Measurements from ENCODE around the gene PFDN1. TPM values are rescaled to one million over a fixed set of nuclear protein-coding genes. Genes with fewer than 3 reads are reported as not detected.
A peak's percentile ranks its signal among the peaks of the same experiment; 100 is the strongest.

The PFDN1 gene
- total RNA-seq, 2 donors from 2014 or later, result 40.1 to 64.1 TPM

DNA sequence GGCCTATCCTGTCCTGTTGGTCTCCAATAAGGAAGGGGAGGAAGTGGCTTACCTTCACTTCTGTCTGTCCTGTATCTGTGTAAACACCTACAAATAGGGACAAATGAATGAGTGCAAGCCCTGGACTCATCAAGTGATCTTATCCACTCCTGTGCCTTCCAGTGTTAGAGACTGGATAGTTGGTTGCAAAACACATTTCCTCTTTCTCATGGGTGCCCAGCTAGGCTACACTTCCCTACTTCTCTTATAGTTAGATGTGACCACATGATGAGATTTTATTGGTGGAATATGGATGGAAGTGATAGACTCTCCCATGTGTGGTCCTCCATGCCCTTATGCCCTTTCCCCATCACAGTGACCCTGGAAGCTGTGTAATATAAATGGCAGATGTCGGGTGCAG, 16.9 kb upstream of the PFDN1 start:
- Mint-ChIP-seq H3K9me3 (peaks cover 5% of the 10 kb centered on the region), H3K27me3 (no peaks in the 10 kb centered on the region), H3K27ac (no peak overlapping the region), H3K4me3 (no peak overlapping the region), H3K4me1 (peaks cover 12% of the 10 kb centered on the region), H3K36me3 (ENCODE audit: low read depth) (no peaks in the 10 kb centered on the region)
- no peak for ATAC-seq (replicated peaks)

DNA sequence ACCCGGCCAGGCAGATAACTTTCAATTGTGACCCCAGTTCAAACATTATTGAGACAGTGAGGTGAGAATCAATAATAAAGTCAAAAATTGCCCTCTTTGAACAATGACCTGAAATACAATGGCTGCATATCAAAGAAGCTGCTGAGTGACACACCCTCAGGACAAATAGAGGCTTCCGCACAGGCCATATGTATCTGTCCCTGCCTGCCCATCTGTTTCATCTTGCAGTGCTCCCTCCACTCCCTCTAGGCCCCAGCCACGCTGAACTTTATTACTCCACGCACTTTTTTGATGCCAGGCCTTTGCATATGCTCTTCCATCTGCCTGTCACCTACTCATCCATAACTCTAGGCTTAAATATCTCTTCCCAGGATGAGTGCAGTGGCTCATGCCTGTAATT, 15.9 kb upstream of the PFDN1 start:
- H3K27ac Mint-ChIP-seq, result no peak overlapping the region
- H3K36me3 Mint-ChIP-seq (ENCODE audit: low read depth), result no peaks in the 10 kb centered on the region
- H3K27me3 Mint-ChIP-seq, result no peaks in the 10 kb centered on the region
- no peak overlapping the region for H3K4me3 Mint-ChIP-seq
- peaks cover 5% of the 10 kb centered on the region for H3K9me3 Mint-ChIP-seq
- H3K4me1 Mint-ChIP-seq, result peaks cover 9% of the 10 kb centered on the region
- no peak for ATAC-seq (replicated peaks)

DNA sequence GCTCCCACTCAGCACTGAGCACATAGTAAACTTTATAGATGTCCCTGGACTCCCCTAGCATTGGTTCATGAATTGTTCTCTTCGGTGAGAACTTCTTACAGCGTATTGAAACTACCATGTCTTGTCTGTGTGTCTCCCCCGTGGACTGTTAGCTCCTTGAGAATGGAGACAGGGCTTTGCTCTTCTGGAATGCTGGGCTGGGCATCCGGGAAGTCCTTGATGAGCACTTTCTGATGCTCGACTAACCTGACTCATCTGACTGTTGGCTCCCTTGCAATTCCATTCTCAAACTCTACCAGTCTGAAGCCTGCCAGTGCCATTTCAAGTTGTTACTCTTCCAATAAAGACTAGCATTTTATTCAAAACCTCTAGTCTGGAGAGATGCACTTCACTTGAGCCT, 15.0 kb upstream of the PFDN1 start:
- Mint-ChIP-seq H3K36me3 (ENCODE audit: low read depth) (no peaks in the 10 kb centered on the region), H3K27me3 (no peaks in the 10 kb centered on the region), H3K4me1 (peaks cover 9% of the 10 kb centered on the region), H3K4me3 (no peak overlapping the region), H3K27ac (no peak overlapping the region), H3K9me3 (peaks cover 5% of the 10 kb centered on the region)
- ATAC-seq (replicated peaks), result no peak

DNA sequence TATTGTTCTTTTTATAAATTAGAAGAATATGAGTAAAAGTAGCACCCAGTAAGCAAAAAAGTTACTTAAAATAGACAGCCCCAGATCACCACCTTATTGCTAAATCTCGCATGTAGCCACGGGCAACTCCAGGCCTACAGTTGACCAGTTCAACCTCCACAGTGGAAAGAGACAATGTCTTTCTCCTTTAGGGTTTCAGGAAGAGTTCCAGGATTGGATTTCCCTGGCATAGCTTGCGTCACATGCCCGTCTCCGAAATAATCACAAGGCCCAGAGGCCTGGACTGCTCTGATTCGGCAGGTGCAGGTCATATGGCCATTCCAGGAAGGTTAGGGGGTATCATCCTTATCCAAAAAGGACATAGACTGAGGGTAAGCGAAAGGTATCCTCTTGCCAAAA, 9.9 kb upstream of the PFDN1 start:
- Mint-ChIP-seq H3K4me1 (no peaks in the 10 kb centered on the region), H3K4me3 (no peak overlapping the region), H3K36me3 (ENCODE audit: low read depth) (no peaks in the 10 kb centered on the region), H3K27ac (no peak overlapping the region), H3K9me3 (no peaks in the 10 kb centered on the region), H3K27me3 (peaks cover 7% of the 10 kb centered on the region)
- ATAC-seq (replicated peaks), result no peak

DNA sequence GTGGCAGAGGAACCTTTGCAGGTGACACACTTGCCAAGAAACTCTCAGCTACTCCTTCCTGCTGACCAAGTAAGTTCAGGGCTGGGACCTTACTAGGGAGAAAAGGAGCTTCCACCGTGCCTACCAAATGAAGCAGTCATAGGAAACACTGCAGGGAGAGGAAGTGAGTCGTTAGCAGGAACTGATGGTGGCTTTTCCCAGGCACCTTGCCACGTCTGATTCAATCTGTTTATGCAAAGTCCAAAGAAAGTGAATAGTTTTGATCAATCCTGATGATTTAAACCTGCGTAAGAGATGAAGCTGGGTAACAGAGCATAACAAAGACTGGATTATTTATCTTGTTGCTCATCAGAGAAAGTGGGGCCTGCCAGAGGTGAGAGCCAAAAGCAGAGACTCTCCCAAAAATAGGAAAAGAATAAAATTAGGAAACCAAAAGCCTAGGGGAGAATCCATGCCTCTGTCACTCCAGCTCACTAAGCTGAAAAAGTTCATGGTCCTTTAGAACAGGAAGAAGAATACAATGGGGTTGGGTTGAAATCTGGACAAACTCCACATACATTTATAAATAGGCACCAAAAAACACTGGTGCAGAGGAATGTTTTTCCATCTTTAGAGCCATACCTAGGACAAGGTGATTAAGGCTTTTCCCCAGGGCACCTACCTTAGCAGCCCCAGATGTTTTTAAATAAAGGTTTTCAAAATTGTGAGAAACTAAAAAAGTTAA, 9.3 kb upstream of the PFDN1 start:
- Mint-ChIP-seq H3K27ac (no peak overlapping the region), H3K9me3 (no peaks in the 10 kb centered on the region), H3K4me1 (no peaks in the 10 kb centered on the region), H3K27me3 (peaks cover 7% of the 10 kb centered on the region), H3K36me3 (ENCODE audit: low read depth) (no peaks in the 10 kb centered on the region), H3K4me3 (no peak overlapping the region)
- ATAC-seq (replicated peaks), result peak; percentile 23

DNA sequence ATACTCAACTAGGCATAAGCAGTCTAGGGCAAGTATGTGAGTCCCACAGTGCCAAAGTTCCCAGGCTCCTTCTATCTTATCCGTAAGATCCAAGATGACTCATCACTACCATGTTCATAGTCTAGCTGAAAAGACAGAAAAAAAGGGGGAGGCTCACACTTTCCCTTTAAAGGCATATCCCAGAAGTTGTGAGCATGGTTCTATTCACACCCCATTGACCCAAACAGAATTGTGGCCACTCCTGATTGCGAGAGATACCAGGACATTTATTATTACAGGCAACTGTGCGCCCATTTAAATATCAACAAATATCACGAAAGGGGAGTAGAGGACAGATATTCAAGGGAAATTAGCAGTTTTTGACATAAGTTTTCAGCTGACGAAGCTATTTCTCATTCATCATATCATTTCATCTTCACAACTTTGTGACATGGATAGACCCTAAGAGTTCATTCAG, 8.1 kb upstream of the PFDN1 start:
- no peaks in the 10 kb centered on the region for H3K36me3 Mint-ChIP-seq (ENCODE audit: low read depth)
- H3K27me3 Mint-ChIP-seq, result peaks cover 11% of the 10 kb centered on the region
- no peaks in the 10 kb centered on the region for H3K9me3 Mint-ChIP-seq
- H3K4me3 Mint-ChIP-seq, result no peak overlapping the region
- no peak for ATAC-seq (replicated peaks)
- H3K4me1 Mint-ChIP-seq, result no peaks in the 10 kb centered on the region
- H3K27ac Mint-ChIP-seq, result no peak overlapping the region

DNA sequence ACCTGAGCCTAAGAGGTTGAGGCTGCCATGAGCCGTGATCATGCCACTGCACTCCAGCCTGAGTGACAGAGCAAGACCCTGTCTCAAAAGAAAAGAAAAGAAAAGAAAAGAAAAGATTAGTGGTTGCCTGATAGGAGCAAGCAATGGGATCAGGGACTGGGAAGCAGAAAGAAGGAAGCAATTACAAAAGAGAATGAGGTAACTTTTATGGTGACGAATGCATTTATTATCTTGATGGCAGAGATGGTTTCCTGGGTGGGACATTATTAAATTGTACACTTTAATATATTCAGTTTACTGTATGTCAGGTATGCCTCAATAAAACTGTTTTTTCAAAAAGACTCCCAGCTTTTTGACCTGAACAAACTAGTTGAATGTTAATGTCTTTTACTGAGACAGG, 7.5 kb upstream of the PFDN1 start:
- no peaks in the 10 kb centered on the region for H3K9me3 Mint-ChIP-seq
- H3K4me3 Mint-ChIP-seq, result no peak overlapping the region
- H3K27ac Mint-ChIP-seq, result no peak overlapping the region
- no peaks in the 10 kb centered on the region for H3K4me1 Mint-ChIP-seq
- H3K27me3 Mint-ChIP-seq, result peaks cover 12% of the 10 kb centered on the region
- no peak for ATAC-seq (replicated peaks)
- H3K36me3 Mint-ChIP-seq (ENCODE audit: low read depth), result no peaks in the 10 kb centered on the region

DNA sequence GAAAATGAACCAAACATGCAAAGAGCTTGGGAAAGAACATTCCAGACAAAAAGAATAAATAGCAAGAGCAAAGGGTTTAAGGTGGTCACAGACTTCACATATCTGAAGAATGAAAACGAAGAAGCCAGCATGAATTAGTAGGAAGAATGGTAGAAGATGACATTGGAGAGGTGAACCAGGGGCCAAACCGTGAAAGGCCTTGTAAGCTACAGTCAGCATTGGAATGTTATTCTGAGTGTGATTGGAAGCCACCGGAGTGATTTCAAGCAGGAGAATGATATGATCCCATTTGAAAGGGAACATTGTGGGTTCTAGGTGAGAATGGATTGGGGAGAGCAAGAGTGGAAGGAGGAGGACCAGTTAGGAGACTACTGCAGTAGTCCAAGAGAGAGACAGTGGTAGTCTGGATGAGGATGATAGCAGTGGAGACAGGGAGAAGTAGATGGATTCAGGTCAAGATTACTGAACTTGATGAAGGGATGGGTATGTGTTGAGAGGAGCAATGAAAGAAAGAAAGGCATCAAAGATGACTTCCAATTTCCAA, 6.9 kb upstream of the PFDN1 start:
- H3K4me1 Mint-ChIP-seq, result no peaks in the 10 kb centered on the region
- H3K9me3 Mint-ChIP-seq, result no peaks in the 10 kb centered on the region
- no peak overlapping the region for H3K4me3 Mint-ChIP-seq
- no peaks in the 10 kb centered on the region for H3K36me3 Mint-ChIP-seq (ENCODE audit: low read depth)
- peaks cover 12% of the 10 kb centered on the region for H3K27me3 Mint-ChIP-seq
- H3K27ac Mint-ChIP-seq, result no peak overlapping the region
- ATAC-seq (replicated peaks), result no peak

DNA sequence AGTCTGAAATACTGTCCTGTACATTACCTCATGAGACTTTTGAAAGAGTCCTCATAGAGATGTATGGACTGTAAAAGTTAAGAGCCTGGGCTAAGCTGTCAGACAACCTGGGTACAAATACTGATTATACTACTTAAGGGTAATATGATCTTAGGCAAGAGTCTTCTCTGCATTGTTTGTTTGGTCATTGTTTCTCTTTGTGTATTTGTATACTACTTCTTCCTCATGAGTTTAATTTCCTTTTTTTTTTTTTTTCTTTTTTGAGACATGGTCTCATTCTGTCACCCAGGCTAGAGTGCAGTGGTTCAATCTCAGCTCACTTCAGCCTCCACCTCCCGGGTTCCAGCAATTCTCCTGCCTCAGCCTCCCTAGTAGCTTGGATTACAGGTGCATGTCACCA, 2.6 kb upstream of the PFDN1 start:
- Mint-ChIP-seq H3K9me3 (no peaks in the 10 kb centered on the region), H3K4me1 (peaks cover 4% of the 10 kb centered on the region), H3K4me3 (no peak overlapping the region), H3K27ac (no peak overlapping the region), H3K36me3 (ENCODE audit: low read depth) (peaks cover 2% of the 10 kb centered on the region), H3K27me3 (peaks cover 12% of the 10 kb centered on the region)
- ATAC-seq (replicated peaks), result no peak

DNA sequence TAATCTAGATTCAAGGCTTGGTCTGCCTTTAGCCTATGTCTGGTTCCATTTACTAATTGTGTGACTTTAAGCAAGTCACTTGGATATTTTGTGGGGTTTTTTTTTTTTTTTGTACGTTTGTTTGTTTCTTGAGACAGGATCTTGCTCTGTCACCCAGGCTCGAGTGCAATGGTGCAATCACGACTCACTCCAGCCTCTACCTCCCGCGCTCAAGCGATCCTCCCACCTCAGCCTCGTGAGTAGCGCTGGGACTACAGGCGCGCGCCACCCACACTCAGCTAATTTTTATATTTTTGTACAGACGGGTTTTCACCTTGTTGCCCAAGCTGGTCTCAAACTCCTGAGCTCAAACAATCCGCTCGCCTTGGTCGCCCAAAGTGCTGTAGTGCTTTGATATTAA, 1.1 kb upstream of the PFDN1 start:
- no peak overlapping the region for H3K27ac Mint-ChIP-seq
- peak overlapping the region; percentile 34 for H3K4me3 Mint-ChIP-seq
- no peak for ATAC-seq (replicated peaks)
- H3K9me3 Mint-ChIP-seq, result no peaks in the 10 kb centered on the region
- H3K27me3 Mint-ChIP-seq, result peaks cover 6% of the 10 kb centered on the region
- H3K36me3 Mint-ChIP-seq (ENCODE audit: low read depth), result peaks cover 17% of the 10 kb centered on the region
- H3K4me1 Mint-ChIP-seq, result peaks cover 4% of the 10 kb centered on the region

DNA sequence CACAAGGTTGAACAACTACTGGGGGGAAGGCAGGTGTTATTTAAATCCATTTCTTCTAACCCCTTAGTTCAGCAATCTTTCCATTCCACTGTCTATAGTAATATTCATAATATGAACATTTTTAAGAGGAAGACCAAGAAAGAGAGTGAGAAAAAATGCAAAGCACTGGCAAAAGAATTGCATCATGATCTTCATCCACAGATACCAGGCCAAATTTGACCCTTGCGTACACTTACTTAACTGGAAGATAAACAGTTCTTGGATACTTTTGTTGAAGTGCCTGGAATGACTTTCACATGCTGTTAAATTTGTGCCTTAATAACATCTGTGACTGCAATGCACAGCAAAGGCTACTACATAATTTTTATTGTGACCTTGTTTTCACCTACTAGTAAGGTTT, 1.8 kb downstream of the PFDN1 start:
- peaks cover 2% of the 10 kb centered on the region for H3K27me3 Mint-ChIP-seq
- H3K36me3 Mint-ChIP-seq (ENCODE audit: low read depth), result peaks cover 45% of the 10 kb centered on the region
- ATAC-seq (replicated peaks), result no peak
- peaks cover 19% of the 10 kb centered on the region for H3K4me1 Mint-ChIP-seq
- no peaks in the 10 kb centered on the region for H3K9me3 Mint-ChIP-seq
- no peak overlapping the region for H3K4me3 Mint-ChIP-seq
- H3K27ac Mint-ChIP-seq, result no peak overlapping the region

DNA sequence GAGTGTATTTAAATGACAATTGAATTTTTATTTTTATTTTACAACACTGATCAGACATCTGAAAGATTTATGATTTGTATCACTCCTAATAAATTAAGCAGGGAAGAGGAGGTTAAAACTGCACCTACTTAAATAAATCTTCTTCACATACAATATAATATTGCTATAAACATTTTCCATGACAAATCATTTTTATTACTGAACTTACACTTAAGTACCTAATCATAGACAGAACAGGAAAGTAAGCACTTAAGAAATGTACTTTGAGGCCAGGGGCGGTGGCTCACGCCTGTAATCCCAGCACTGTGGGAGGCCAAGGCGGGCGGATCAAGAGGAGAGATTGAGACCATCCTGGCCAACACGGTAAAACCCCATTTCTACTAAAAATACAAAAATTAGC, 3.8 kb downstream of the PFDN1 start:
- H3K4me1 Mint-ChIP-seq, result peaks cover 28% of the 10 kb centered on the region

DNA sequence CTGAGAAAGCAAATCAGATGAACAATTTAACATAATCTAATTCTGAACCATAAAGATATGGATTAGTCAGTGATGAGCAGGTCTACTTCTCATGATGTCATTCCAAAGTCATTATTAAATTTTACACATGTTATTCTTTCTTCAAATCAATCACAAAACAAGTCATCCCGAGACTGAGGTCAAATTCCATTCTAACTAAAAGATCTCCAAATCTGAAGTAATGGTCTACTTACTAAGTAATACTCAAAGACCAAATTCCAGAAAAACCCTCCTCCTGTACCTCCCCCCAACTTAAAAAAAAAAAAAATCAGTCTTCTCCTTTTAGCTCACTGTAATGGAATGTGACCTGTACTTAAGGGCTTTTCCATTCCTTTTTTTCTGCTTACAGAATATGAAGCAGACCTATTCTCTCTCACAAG, 4.7 kb downstream of the PFDN1 start:
- ATAC-seq (replicated peaks), result peak; percentile 38
- Mint-ChIP-seq H3K27me3 (no peaks in the 10 kb centered on the region), H3K36me3 (ENCODE audit: low read depth) (peaks cover 54% of the 10 kb centered on the region), H3K4me1 (peaks cover 28% of the 10 kb centered on the region), H3K4me3 (no peak overlapping the region), H3K9me3 (no peaks in the 10 kb centered on the region), H3K27ac (no peak overlapping the region)

More for the DNA sequence above, 3.8 kb downstream of the PFDN1 start:
- Mint-ChIP-seq H3K27ac (no peak overlapping the region), H3K27me3 (no peaks in the 10 kb centered on the region), H3K4me3 (no peak overlapping the region), H3K9me3 (no peaks in the 10 kb centered on the region), H3K36me3 (ENCODE audit: low read depth) (peaks cover 54% of the 10 kb centered on the region)
- no peak for ATAC-seq (replicated peaks)

DNA sequence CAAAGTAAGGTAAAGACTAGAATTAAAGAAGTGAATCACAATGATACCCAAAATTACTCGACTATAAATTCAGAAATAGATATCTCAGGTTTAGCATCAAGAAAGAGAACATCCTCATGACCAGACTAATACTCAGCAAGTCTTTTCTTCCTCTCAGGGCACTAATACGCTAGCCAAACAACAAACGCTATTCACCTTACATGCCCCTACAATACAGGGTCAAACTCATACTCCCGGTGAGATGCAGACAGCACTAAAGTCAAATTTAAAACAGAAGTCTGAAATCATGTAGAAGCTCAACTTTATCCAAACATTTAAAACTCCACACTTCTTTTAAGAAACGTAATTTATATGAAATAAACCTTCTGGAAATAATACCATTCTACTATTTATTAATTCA, 5.6 kb downstream of the PFDN1 start:
- Mint-ChIP-seq H3K4me3 (no peak overlapping the region), H3K4me1 (peaks cover 28% of the 10 kb centered on the region), H3K27me3 (no peaks in the 10 kb centered on the region), H3K36me3 (ENCODE audit: low read depth) (peaks cover 54% of the 10 kb centered on the region), H3K27ac (no peak overlapping the region), H3K9me3 (no peaks in the 10 kb centered on the region)
- no peak for ATAC-seq (replicated peaks)

DNA sequence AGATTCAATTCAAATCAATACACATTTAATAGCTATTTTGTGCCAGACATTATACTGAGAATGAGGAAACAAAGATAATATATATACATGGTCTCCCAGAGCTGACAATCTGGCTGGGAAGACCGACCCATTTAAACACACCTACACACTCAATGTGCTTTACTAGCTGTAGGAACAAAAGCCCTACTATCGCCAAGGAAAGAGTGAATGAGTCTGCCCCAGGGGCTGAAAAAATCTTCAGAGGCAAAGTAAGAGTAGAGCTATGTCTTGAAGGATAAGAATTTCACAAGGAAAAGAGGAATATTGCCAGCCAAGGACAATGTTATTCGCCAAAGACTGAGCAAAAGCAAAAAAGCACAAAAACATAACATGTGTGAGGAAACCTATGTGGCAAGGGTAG, 6.6 kb downstream of the PFDN1 start:
- no peak overlapping the region for H3K27ac Mint-ChIP-seq
- no peak overlapping the region for H3K4me3 Mint-ChIP-seq
- H3K36me3 Mint-ChIP-seq (ENCODE audit: low read depth), result peaks cover 54% of the 10 kb centered on the region
- no peaks in the 10 kb centered on the region for H3K9me3 Mint-ChIP-seq
- no peaks in the 10 kb centered on the region for H3K27me3 Mint-ChIP-seq
- H3K4me1 Mint-ChIP-seq, result peaks cover 28% of the 10 kb centered on the region
- ATAC-seq (replicated peaks), result no peak

Data from activated T-helper 17 cell treated with anti-CD3 and anti-CD28 coated beads, Interleukin-2, amount 50 U/mL, for 72 hours (primary cell).